HCT116 (cell line): ENCODE measurements around the gene DYDC1. TPM values are rescaled to one million over a fixed set of nuclear protein-coding genes. Genes with fewer than 3 reads are reported as not detected.

ENCODE experiments used
- ATAC-seq: fragments of 200-7000 bp; cut with Tn5 transposase; 2 replicates; pipeline ENCODE4 v1.9.1; 2020; ENCODE audit warnings: mild to moderate bottlenecking, moderate library complexity
- BruUV-seq: library from RNA; stranded (reverse); fragments of 400-500 nt; replicated peaks from 2 replicates; lab custom pipeline; 2021; lab: Mats Ljungman, UMichigan
- CTCF ChIA-PET: fragments of 300-600 bp; sonication (Branson Sonifier 250); formaldehyde crosslinking; loops from one replicate; lab custom pipeline; 2021; ENCODE audit warnings: antibody characterized with exemption; lab: Charles Lee
- POLR2A ChIA-PET: fragments of 300-600, 350-600 bp; sonication (Branson Sonifier 250); formaldehyde crosslinking; loops from one replicate; lab custom pipeline; 2021; ENCODE audit warnings: antibody characterized with exemption; lab: Charles Lee
- RAD21 ChIA-PET, 2 experiments: fragments of 300-600 bp; sonication (Branson Sonifier 250); formaldehyde crosslinking; loops; one replicate each; lab custom pipeline; 2023; ENCODE audit warnings: low total read pairs in 2 of 2; ENCODE audit not compliant: uncharacterized antibody in 2 of 2, unreplicated experiment in 2 of 2, low non-redundant PET in 1 of 2; lab: Charles Lee
- DNase-seq: peaks from one replicate; pipeline ENCODE4 v3.0.0-alpha.2; 2010; ENCODE audit warnings: low read depth, low spot score
- H2AFZ ChIP-seq: fragments of 200-600 bp; shearing (Covaris generic), sonication (generic); 2 replicates; pipeline ENCODE4 v1.6.1; 2017; ENCODE audit warnings: low read depth, mixed run types, mixed read lengths, antibody characterized with exemption, low read length; ENCODE audit not compliant: poor library complexity, severe bottlenecking
- H3K27ac ChIP-seq: 2 replicates; pipeline ENCODE4 v1.5.1; 2012; ENCODE audit warnings: low read depth, low read length
- H3K27me3 ChIP-seq: fragments of 200-600 bp; sonication (generic); 2 replicates; pipeline ENCODE4 v1.6.1; 2016; ENCODE audit warnings: mixed run types, low read length, mixed read lengths; ENCODE audit not compliant: insufficient read depth
- H3K36me3 ChIP-seq, 2 experiments: fragments of 200-500 bp in 1 of 2; fragments of 200-600 bp in 1 of 2; sonication (Bioruptor generic) in 1 of 2; sonication (generic) in 1 of 2; 2 replicates each; pipeline versions ENCODE4 v1.5.1 to v1.6.1; 2014 to 2016; ENCODE audit warnings: low read length in 2 of 2, inconsistent platforms in 1 of 2, mixed read lengths in 1 of 2, mixed run types in 1 of 2; ENCODE audit not compliant: insufficient read depth in 2 of 2, control insufficient read depth in 1 of 2
- H3K4me1 ChIP-seq, 2 experiments: fragments of 200-600 bp in 1 of 2; sonication (generic) in 1 of 2; 2 replicates each; pipeline versions ENCODE4 v1.5.1 to v1.6.1; 2012 to 2017; ENCODE audit warnings: low read length in 2 of 2, inconsistent platforms in 1 of 2, mild to moderate bottlenecking in 1 of 2, mixed read lengths in 1 of 2, mixed run types in 1 of 2, moderate library complexity in 1 of 2; ENCODE audit not compliant: insufficient read depth in 2 of 2, control insufficient read depth in 1 of 2
- H3K4me2 ChIP-seq: fragments of 200-600 bp; sonication (generic); 2 replicates; pipeline ENCODE4 v1.6.1; 2017; ENCODE audit warnings: mixed run types, low read length, mixed read lengths
- H3K4me3 ChIP-seq, 2 experiments: fragments of 200-600 bp in 1 of 2; sonication (generic) in 1 of 2; replicated peaks in 1 of 2; 2 replicates each; pipeline ENCODE4 v1.5.1; 2011 to 2016; ENCODE audit warnings: low read length in 2 of 2, control low read depth in 1 of 2, low read depth in 1 of 2, mild to moderate bottlenecking in 1 of 2, mixed read lengths in 1 of 2, mixed run types in 1 of 2
- H3K79me2 ChIP-seq: fragments of 200-600 bp; sonication (generic); 2 replicates; pipeline ENCODE4 v1.6.1; 2017; ENCODE audit warnings: mild to moderate bottlenecking, mixed run types, low read length, moderate library complexity, mixed read lengths; ENCODE audit not compliant: insufficient read depth
- H3K9ac ChIP-seq: fragments of 200-600 bp; sonication (generic); 2 replicates; pipeline ENCODE4 v1.6.1; 2016; ENCODE audit warnings: low read length, mixed read lengths
- H3K9me2 ChIP-seq: fragments of 200-600 bp; sonication (generic), shearing (Covaris generic); 2 replicates; pipeline ENCODE4 v1.6.1; 2017; ENCODE audit warnings: mixed run types, mild to moderate bottlenecking, moderate library complexity; ENCODE audit not compliant: insufficient read depth
- H3K9me3 ChIP-seq, 2 experiments: fragments of 200-500 bp in 1 of 2; fragments of 200-600 bp in 1 of 2; sonication (Bioruptor generic) in 1 of 2; sonication (generic) in 1 of 2; 2 replicates each; pipeline ENCODE4 v1.6.1; 2014 to 2017; ENCODE audit warnings: low read length in 2 of 2, mixed read lengths in 2 of 2, inconsistent platforms in 1 of 2, low read depth in 1 of 2, mild to moderate bottlenecking in 1 of 2, mixed run types in 1 of 2, moderate library complexity in 1 of 2; ENCODE audit not compliant: control insufficient read depth in 1 of 2, insufficient read depth in 1 of 2
- H4K20me1 ChIP-seq: fragments of 200-600 bp; sonication (generic), shearing (Covaris generic); 2 replicates; pipeline ENCODE4 v1.6.1; 2017; ENCODE audit warnings: mixed run types, mild to moderate bottlenecking, moderate library complexity; ENCODE audit not compliant: insufficient read depth
- ATF3 ChIP-seq: IDR thresholded peaks from 2 replicates; pipeline ENCODE4 v1.6.1; 2012
- CTCF ChIP-seq, 3 experiments: fragments of 200-600 bp in 1 of 3; sonication (generic) in 1 of 3; IDR thresholded peaks in 2 of 3; conservative IDR thresholded peaks in 1 of 3; 2 replicates each; pipeline ENCODE4 v1.5.1; 2012 to 2017; ENCODE audit warnings: low read depth in 2 of 3, low read length in 2 of 3, antibody characterized with exemption in 1 of 3, borderline replicate concordance in 1 of 3, control low read depth in 1 of 3, mild to moderate bottlenecking in 1 of 3, mixed read lengths in 1 of 3, mixed run types in 1 of 3, moderate library complexity in 1 of 3; ENCODE audit not compliant: insufficient read depth in 1 of 3
- EGR1 ChIP-seq: IDR thresholded peaks from 2 replicates; pipeline ENCODE4 v1.6.1; 2012; ENCODE audit warnings: low read depth
- EZH2 ChIP-seq: fragments of 200-600 bp; sonication (generic); IDR thresholded peaks from 2 replicates; pipeline ENCODE4 v1.6.1; 2017; ENCODE audit warnings: antibody characterized with exemption, mixed run types
- EZH2phosphoT487 ChIP-seq: fragments of 200-600 bp; IDR thresholded peaks from 2 replicates; pipeline ENCODE4 v1.6.1; 2018; ENCODE audit warnings: antibody characterized with exemption, borderline replicate concordance
- JUND ChIP-seq: IDR thresholded peaks from 2 replicates; pipeline ENCODE4 v1.6.1; 2012
- POLR2A ChIP-seq: IDR thresholded peaks from 2 replicates; pipeline ENCODE4 v1.7.0; 2011; ENCODE audit warnings: borderline replicate concordance; ENCODE audit not compliant: insufficient read depth, insufficient read length; ENCODE audit errors: extremely low read depth
- POLR2AphosphoS5 ChIP-seq: IDR thresholded peaks from 2 replicates; pipeline ENCODE4 v1.6.1; 2011; ENCODE audit warnings: mild to moderate bottlenecking, low read depth, low read length, moderate library complexity
- SIN3A ChIP-seq: IDR thresholded peaks from 2 replicates; pipeline ENCODE4 v1.6.1; 2012; ENCODE audit warnings: low read depth
- SRF ChIP-seq: IDR thresholded peaks from 2 replicates; pipeline ENCODE4 v1.6.1; 2012; ENCODE audit warnings: low read depth
- TCF7L2 ChIP-seq: IDR thresholded peaks from 2 replicates; pipeline ENCODE4 v1.7.0; 2011; ENCODE audit warnings: borderline replicate concordance, inconsistent platforms; ENCODE audit not compliant: insufficient read depth, insufficient read length; ENCODE audit errors: extremely low read depth
- intact Hi-C: fragments of 100-400 bp; cut with micrococcal nuclease; formaldehyde crosslinking; loops from 2 replicates; pipeline ENCODE4 v1.10.0; 2022
- total RNA-seq: library from RNA; stranded (reverse); gene quantifications from one replicate; pipeline ENCODE4 v1.2.1, GENCODE V29; 2021; ENCODE audit not compliant: unreplicated experiment
- TF ChIP-seq, protein P1 (sequence below): IDR thresholded peaks from 2 replicates; pipeline ENCODE4 v1.6.1; 2011; ENCODE audit warnings: mild to moderate bottlenecking, low read length, moderate library complexity; ENCODE audit not compliant: insufficient replicate concordance; ENCODE audit errors: extremely low read depth

Gene DYDC1
- total RNA-seq, 1 experiment from 2014 or later, result not detected

GRCh38 chr10:80379701-80380100 is 23.1 kb upstream of the DYDC1 start:
- Histone ChIP-seq H3K36me3 (no peaks in the 10 kb centered on the region), H3K9ac (no peak overlapping the region), H3K9me2 (no peaks in the 10 kb centered on the region), H3K4me2 (no peak overlapping the region), H3K79me2 (no peaks in the 10 kb centered on the region), H2AFZ (no peak overlapping the region), H3K4me3 (no peak overlapping the region), H3K27ac (no peak overlapping the region), H3K9me3 (no peaks in the 10 kb centered on the region), H3K27me3 (no peaks in the 10 kb centered on the region), H4K20me1 (no peaks in the 10 kb centered on the region), H3K4me1 (peaks cover 0 to 13% of the 10 kb centered on the region in 2 experiments; a peak in 3 of 4 replicates)
- no TSS peak for BruUV-seq
- DNase-seq (no peak), ATAC-seq (no peak)
- ChIA-PET POLR2A (no interaction called here), CTCF (no interaction called here), RAD21 (no interaction called here)
- intact Hi-C loops, result loop anchor here (5.0 to 10.0 kb wide), 3 partner anchors 215 to 318 kb away; no protein-coding TSS in a partner anchor
- no peak for TF ChIP-seq SIN3A
- no peak for TF ChIP-seq CTCF (IDR thresholded peaks at IDR 0.05 in 2 of 3, conservative IDR thresholded peaks at IDR 0.05 in 1 of 3; ENCODE audit: borderline replicate concordance in 1 of 3, insufficient read depth in 1 of 3, low read depth in 2 of 3, low read length in 2 of 3)
- TF ChIP-seq POLR2AphosphoS5, result no peak
- TF ChIP-seq EZH2, result no peak
- TF ChIP-seq EGR1, result no peak

DNA sequence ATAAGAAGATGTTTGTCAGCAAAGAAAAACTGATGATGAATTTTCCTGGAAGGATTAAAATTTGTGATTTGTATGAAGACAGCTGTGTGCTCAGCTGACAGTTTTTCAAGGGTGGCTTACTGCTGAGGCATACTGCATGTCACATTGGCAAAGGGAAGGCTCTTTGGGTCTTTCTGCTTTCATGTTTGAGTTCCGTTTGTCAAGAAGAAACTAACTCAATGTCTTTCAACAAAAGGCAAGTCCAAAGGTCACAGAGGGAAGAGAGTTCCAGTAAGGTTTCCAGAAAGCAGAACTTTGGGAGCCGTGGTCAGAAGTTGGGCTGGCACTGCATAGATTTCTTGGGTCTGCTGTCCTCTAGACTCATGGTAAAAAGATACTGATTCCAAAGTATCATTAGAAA is 16.9 kb upstream of the DYDC1 start:
- Histone ChIP-seq H3K36me3 (no peaks in the 10 kb centered on the region), H3K4me1 (peaks cover 0 to 3% of the 10 kb centered on the region in 2 experiments; a peak in 3 of 4 replicates), H3K27me3 (no peaks in the 10 kb centered on the region), H4K20me1 (no peaks in the 10 kb centered on the region), H3K27ac (no peak overlapping the region), H3K79me2 (no peaks in the 10 kb centered on the region), H3K9ac (no peak overlapping the region), H2AFZ (no peak overlapping the region), H3K4me3 (no peak overlapping the region), H3K9me3 (0 out of 4 replicates have a peak, but pooled peaks cover 0 to under 1% of the 10 kb centered on the region in 2 experiments), H3K4me2 (no peak overlapping the region), H3K9me2 (no peaks in the 10 kb centered on the region)
- intact Hi-C loops, result no loop called here
- POLR2A ChIA-PET, result no interaction called here
- CTCF ChIA-PET, result no interaction called here
- BruUV-seq, result no TSS peak
- ATAC-seq (no peak), DNase-seq (no peak)
- RAD21 ChIA-PET, result no interaction called here
- TF ChIP-seq POLR2A (no peak), TCF7L2 (no peak), SRF (no peak), EGR1 (no peak), ATF3 (no peak), EZH2phosphoT487 (no peak), JUND (no peak), POLR2AphosphoS5 (no peak)
- TF ChIP-seq, protein P1, sequence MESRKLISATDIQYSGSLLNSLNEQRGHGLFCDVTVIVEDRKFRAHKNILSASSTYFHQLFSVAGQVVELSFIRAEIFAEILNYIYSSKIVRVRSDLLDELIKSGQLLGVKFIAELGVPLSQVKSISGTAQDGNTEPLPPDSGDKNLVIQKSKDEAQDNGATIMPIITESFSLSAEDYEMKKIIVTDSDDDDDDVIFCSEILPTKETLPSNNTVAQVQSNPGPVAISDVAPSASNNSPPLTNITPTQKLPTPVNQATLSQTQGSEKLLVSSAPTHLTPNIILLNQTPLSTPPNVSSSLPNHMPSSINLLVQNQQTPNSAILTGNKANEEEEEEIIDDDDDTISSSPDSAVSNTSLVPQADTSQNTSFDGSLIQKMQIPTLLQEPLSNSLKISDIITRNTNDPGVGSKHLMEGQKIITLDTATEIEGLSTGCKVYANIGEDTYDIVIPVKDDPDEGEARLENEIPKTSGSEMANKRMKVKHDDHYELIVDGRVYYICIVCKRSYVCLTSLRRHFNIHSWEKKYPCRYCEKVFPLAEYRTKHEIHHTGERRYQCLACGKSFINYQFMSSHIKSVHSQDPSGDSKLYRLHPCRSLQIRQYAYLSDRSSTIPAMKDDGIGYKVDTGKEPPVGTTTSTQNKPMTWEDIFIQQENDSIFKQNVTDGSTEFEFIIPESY, result no peak
